Cardiac muscle cell (in vitro differentiated cells and primary cell): ENCODE measurements around the gene RBM28. TPM values are rescaled to one million over a fixed set of nuclear protein-coding genes. Genes with fewer than 3 reads are reported as not detected.

Source experiments
- DNase-seq, 2 donors: peaks; one replicate each; pipeline versions ENCODE4 v3.0.0 to v3.0.0-alpha.2; 2010 to 2017; ENCODE audit warnings: low read depth in 1 of 2, low spot score in 1 of 2
- H3K27ac ChIP-seq: fragments of 200-600 bp; sonication (generic); 2 replicates; pipeline ENCODE4 v1.5.1; 2016
- H3K27me3 ChIP-seq: fragments of 200-600 bp; sonication (generic); 2 replicates; pipeline ENCODE4 v1.6.0; 2016; ENCODE audit warnings: control low read depth
- H3K36me3 ChIP-seq: fragments of 200-600 bp; sonication (generic); 2 replicates; pipeline ENCODE4 v1.5.1; 2016; ENCODE audit warnings: control low read depth
- H3K4me1 ChIP-seq: fragments of 200-600 bp; sonication (generic); 2 replicates; pipeline ENCODE4 v1.8.1; 2017; ENCODE audit warnings: low read depth, mild to moderate bottlenecking, mixed run types
- H3K4me3 ChIP-seq: fragments of 200-600 bp; sonication (generic); 2 replicates; pipeline ENCODE4 v1.5.1; 2016; ENCODE audit warnings: mild to moderate bottlenecking
- H3K9me3 ChIP-seq: fragments of 200-600 bp; sonication (generic); 2 replicates; pipeline ENCODE4 v1.5.1; 2017; ENCODE audit warnings: low read depth, mild to moderate bottlenecking, control low read depth
- polyA plus RNA-seq: library from polyadenylated mRNA; unstranded; fragments of >200 nt; fragmentation: Nextera tagmentation; extraction: Ambion mirVana; gene quantifications from 2 replicates; pipeline ENCODE4 v1.2.1, GENCODE V29; 2016
- total RNA-seq: library from RNA; depleted of rRNA; stranded (reverse); fragments of >200 nt; gene quantifications from 2 replicates; pipeline ENCODE4 v1.2.3, GENCODE V29; 2016
- TF ChIP-seq, protein P1 (sequence below): IDR thresholded peaks from 2 replicates; pipeline ENCODE4 v1.5.1; 2012; ENCODE audit warnings: low read depth, mild to moderate bottlenecking, low read length

The RBM28 gene
- total and polyA plus RNA-seq, 2 experiments from 2014 or later: 23.0 to 26.4 TPM

DNA sequence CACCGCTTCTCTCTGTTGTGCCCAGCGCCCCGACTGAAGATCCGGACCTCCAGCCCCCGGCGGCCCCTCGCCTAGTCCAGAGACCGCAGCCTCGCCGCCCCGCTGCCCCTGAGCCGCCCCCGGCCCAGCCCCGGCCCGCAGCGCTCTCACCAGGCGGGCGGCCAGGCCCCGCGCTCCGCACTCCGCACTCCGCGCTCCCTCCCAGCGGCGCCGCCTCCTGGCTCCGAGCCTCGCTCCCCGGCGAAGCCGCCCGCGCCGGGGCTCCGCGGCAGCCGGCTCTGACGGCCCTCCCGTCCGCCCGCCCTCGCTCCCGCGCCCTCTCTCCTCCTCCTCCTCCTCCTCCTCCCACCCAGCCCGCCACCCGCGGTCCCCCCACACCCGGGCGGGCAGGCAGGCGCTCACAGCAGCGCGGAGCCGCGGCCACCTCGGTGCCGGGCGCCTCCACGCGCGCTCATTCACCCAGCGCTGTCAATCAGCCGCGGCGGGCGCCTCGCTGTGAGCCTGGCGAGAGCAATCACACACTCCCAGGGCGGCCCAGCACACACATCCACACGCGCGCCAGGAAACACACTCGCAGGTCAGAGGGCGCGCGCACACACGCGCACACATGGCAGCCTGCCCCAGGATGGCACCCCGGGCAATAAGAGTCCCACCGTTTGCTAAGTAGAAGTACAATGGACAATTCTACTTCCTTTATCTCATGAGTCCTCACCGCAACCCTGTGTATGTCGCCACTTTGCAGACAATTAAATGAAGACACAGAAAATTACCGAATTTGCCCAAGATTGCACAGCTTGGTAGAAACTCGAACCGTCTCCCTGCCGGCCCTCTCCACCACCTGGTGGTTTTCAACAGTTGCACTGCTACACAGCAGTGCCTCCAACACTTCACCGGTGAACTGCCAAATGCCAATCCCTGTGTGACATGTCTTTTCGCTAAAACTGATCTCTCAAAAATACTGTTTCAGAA is 18.0 kb upstream of the RBM28 start, which contains the start of gene PRRT4:
Gene PRRT4, minus strand, starts transcription at position 280 of the 969 bp plus-strand sequence.
- Histone ChIP-seq H3K4me3 (peak within 1 kb of the TSS; percentile 47), H3K4me1 (peaks cover 10% of the 10 kb centered on the region), H3K9me3 (no peaks in the 10 kb centered on the region), H3K27me3 (peaks cover 56% of the 10 kb centered on the region), H3K27ac (no peak within 1 kb of the TSS), H3K36me3 (no peaks in the 10 kb centered on the region)
- peak; percentile 38 to 80 for DNase-seq
- TF ChIP-seq, protein P1, sequence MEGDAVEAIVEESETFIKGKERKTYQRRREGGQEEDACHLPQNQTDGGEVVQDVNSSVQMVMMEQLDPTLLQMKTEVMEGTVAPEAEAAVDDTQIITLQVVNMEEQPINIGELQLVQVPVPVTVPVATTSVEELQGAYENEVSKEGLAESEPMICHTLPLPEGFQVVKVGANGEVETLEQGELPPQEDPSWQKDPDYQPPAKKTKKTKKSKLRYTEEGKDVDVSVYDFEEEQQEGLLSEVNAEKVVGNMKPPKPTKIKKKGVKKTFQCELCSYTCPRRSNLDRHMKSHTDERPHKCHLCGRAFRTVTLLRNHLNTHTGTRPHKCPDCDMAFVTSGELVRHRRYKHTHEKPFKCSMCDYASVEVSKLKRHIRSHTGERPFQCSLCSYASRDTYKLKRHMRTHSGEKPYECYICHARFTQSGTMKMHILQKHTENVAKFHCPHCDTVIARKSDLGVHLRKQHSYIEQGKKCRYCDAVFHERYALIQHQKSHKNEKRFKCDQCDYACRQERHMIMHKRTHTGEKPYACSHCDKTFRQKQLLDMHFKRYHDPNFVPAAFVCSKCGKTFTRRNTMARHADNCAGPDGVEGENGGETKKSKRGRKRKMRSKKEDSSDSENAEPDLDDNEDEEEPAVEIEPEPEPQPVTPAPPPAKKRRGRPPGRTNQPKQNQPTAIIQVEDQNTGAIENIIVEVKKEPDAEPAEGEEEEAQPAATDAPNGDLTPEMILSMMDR: peak; percentile 6

DNA sequence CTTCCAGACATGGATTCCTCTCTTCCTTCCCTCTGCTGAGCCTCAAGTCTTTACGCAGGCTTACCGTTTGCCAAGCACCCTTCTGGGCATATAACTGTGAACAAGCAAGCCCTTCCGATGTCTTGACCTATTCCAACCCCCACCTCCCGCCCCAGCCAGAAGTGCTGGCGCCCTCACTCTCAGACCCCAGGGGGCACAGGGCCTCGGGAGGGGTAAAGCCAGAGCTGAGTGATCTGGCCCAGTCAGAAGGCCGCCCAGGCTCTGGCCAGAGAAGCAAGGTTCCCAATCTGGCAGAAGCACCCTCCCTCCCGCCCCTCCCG is 16.6 kb upstream of the RBM28 start:
- Histone ChIP-seq H3K27me3 (peaks cover 42% of the 10 kb centered on the region), H3K9me3 (no peaks in the 10 kb centered on the region), H3K4me1 (peaks cover 18% of the 10 kb centered on the region), H3K27ac (no peak overlapping the region), H3K36me3 (no peaks in the 10 kb centered on the region), H3K4me3 (peak overlapping the region; percentile 47)
- TF ChIP-seq, protein P1: no peak
- DNase-seq: no peak

DNA sequence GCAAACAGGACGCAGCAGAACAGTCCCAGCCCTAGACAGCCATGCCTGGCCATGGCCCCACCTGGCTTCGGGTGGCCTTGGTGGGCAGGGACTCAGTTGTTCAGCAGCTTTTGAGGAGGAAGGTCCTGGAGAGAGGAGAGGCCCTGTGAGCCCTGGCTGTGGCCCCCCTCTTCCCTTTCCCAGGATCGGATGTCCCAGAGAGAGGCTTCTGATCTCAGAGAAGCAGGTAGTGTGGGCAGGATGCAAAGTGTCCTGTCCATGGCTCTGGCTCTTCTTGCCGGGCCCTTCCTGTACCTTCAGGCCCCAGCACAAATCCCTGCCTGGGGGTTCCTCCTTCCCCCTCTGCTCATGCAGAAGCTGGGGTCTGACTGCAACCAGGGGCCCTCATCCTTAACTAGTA is 16.2 kb upstream of the RBM28 start:
- no peak for DNase-seq
- H3K4me3 ChIP-seq: no peak overlapping the region
- no peaks in the 10 kb centered on the region for H3K9me3 ChIP-seq
- H3K27me3 ChIP-seq: peaks cover 40% of the 10 kb centered on the region
- H3K36me3 ChIP-seq: no peaks in the 10 kb centered on the region
- TF ChIP-seq, protein P1: no peak
- no peak overlapping the region for H3K27ac ChIP-seq
- H3K4me1 ChIP-seq: peaks cover 18% of the 10 kb centered on the region

DNA sequence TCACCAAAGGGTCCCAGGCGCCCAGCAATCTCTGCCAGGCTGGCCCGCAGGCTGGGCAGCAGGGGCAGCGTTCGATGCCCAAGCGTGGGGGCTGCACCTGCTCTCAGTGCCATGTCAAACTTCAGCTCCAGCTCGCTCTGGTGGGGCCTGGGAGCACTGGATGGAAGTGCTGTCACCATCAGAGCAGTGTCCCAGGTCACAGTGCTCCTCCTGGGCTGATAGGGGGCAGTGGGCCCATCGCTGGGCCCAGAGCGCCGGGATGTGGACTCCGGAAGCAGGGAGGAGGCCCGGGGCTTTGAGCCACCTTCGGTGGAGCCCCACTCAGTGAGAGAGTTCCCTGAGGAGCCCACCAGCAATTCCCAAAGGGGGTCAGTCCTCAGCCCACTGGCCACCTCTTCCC is 15.6 kb upstream of the RBM28 start:
- Histone ChIP-seq H3K36me3 (no peaks in the 10 kb centered on the region), H3K9me3 (no peaks in the 10 kb centered on the region), H3K27me3 (peaks cover 39% of the 10 kb centered on the region), H3K4me3 (no peak overlapping the region), H3K27ac (no peak overlapping the region), H3K4me1 (peaks cover 18% of the 10 kb centered on the region)
- TF ChIP-seq, protein P1: no peak
- no peak for DNase-seq

DNA sequence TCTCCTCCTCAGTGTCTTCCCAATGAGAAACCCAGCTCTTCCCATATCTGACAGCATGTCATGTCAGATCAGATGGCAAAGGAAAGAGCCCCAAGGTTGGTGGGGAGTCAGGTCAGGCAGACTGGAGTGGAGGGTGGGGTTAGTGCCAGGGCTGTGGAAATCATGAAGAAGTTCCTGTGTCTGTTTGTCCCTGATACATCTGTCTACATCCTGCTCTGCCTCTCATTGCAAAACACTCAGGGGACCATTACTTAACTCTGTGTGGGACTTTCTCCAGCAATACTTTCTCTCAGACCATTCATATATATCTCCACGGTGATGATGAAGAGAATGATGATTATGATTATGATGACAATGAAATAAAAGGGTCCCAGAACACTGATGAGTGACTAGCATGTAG is 14.5 kb upstream of the RBM28 start:
- TF ChIP-seq, protein P1: no peak
- Histone ChIP-seq H3K27ac (no peak overlapping the region), H3K4me1 (peaks cover 18% of the 10 kb centered on the region), H3K27me3 (peaks cover 35% of the 10 kb centered on the region), H3K9me3 (no peaks in the 10 kb centered on the region), H3K4me3 (no peak overlapping the region), H3K36me3 (no peaks in the 10 kb centered on the region)
- DNase-seq: no peak
